H9 (cell line): Measurements from ENCODE around the gene CFHR2. TPM values are rescaled to one million over a fixed set of nuclear protein-coding genes. Genes with fewer than 3 reads are reported as not detected.

Source experiments
- DNase-seq: peaks from one replicate; pipeline ENCODE4 v3.0.0-alpha.2; 2017
- H2AFZ ChIP-seq: one replicate; pipeline ENCODE4 v1.6.1; 2013; ENCODE audit warnings: mild to moderate bottlenecking, low read length, control low read depth, moderate library complexity
- H2AK5ac ChIP-seq: 2 replicates; pipeline ENCODE4 v1.6.1; 2013; ENCODE audit warnings: low read length, control low read depth, mixed read lengths; ENCODE audit not compliant: insufficient read length
- H2BK120ac ChIP-seq: one replicate; pipeline ENCODE4 v1.6.1; 2013; ENCODE audit warnings: low read depth, mild to moderate bottlenecking, low read length, control low read depth, inconsistent platforms; ENCODE audit not compliant: poor library complexity, severe bottlenecking
- H2BK12ac ChIP-seq: 2 replicates; pipeline ENCODE4 v1.6.1; 2013; ENCODE audit warnings: low read length, control low read depth, mixed read lengths, low read depth; ENCODE audit not compliant: insufficient read length
- H2BK15ac ChIP-seq: 2 replicates; pipeline ENCODE4 v1.6.1; 2013; ENCODE audit warnings: low read depth, low read length, control low read depth
- H2BK20ac ChIP-seq: one replicate; pipeline ENCODE4 v1.6.1; 2013; ENCODE audit warnings: low read depth, mild to moderate bottlenecking, low read length, control low read depth, inconsistent platforms; ENCODE audit not compliant: poor library complexity, severe bottlenecking
- H2BK5ac ChIP-seq: 2 replicates; pipeline ENCODE4 v1.6.1; 2013; ENCODE audit warnings: low read length, control low read depth, mixed read lengths; ENCODE audit not compliant: insufficient read length
- H3K14ac ChIP-seq: 2 replicates; pipeline ENCODE4 v1.6.1; 2013; ENCODE audit warnings: low read length, control low read depth; ENCODE audit not compliant: insufficient read depth
- H3K18ac ChIP-seq: 2 replicates; pipeline ENCODE4 v1.6.1; 2013; ENCODE audit warnings: low read depth, mild to moderate bottlenecking, mixed read lengths, low read length, control low read depth; ENCODE audit not compliant: insufficient read length
- H3K23ac ChIP-seq: 2 replicates; pipeline ENCODE4 v1.6.1; 2013; ENCODE audit warnings: low read length, control low read depth, mixed read lengths, low read depth; ENCODE audit not compliant: insufficient read length
- H3K23me2 ChIP-seq: 2 replicates; pipeline ENCODE4 v1.6.1; 2013; ENCODE audit warnings: low read depth, mild to moderate bottlenecking, mixed read lengths, low read length, control low read depth; ENCODE audit not compliant: insufficient read length, poor library complexity, severe bottlenecking
- H3K27ac ChIP-seq: 2 replicates; pipeline ENCODE4 v1.5.1; 2013; ENCODE audit warnings: low read length, control low read depth, mixed read lengths, low read depth; ENCODE audit not compliant: insufficient read length
- H3K27me3 ChIP-seq: 2 replicates; pipeline ENCODE4 v1.6.1; 2013; ENCODE audit warnings: low read length, control low read depth, inconsistent platforms; ENCODE audit not compliant: insufficient read depth
- H3K4ac ChIP-seq: 2 replicates; pipeline ENCODE4 v1.6.1; 2013; ENCODE audit warnings: low read depth, mild to moderate bottlenecking, control low read depth, inconsistent platforms, low read length, moderate library complexity
- H3K4me1 ChIP-seq: 2 replicates; pipeline ENCODE4 v1.6.1; 2013; ENCODE audit warnings: low read length, control low read depth, inconsistent platforms; ENCODE audit not compliant: insufficient read depth
- H3K4me2 ChIP-seq: 2 replicates; pipeline ENCODE4 v1.6.1; 2013; ENCODE audit warnings: low read length, control low read depth, mixed read lengths; ENCODE audit not compliant: insufficient read length, insufficient read depth
- H3K56ac ChIP-seq: 2 replicates; pipeline ENCODE4 v1.6.1; 2013; ENCODE audit warnings: low read depth, mild to moderate bottlenecking, mixed read lengths, low read length, control low read depth; ENCODE audit not compliant: insufficient read length
- H3K79me1 ChIP-seq: 2 replicates; pipeline ENCODE4 v1.6.1; 2013; ENCODE audit warnings: low read depth, mild to moderate bottlenecking, moderate library complexity, low read length, control low read depth, inconsistent platforms; ENCODE audit not compliant: insufficient read depth, poor library complexity, severe bottlenecking
- H3K79me2 ChIP-seq: 2 replicates; pipeline ENCODE4 v1.6.1; 2013; ENCODE audit warnings: low read length, control low read depth, inconsistent platforms; ENCODE audit not compliant: insufficient read depth
- H3K9ac ChIP-seq: 2 replicates; pipeline ENCODE4 v1.6.1; 2013; ENCODE audit warnings: low read length, control low read depth, mixed read lengths; ENCODE audit not compliant: insufficient read length; ENCODE audit errors: extremely low read depth
- H3K9me3 ChIP-seq: one replicate; pipeline ENCODE4 v1.6.1; 2013; ENCODE audit warnings: low read depth, low read length, inconsistent platforms; ENCODE audit not compliant: control insufficient read depth
- H3T11ph ChIP-seq: one replicate; pipeline ENCODE4 v1.6.1; 2013; ENCODE audit warnings: mild to moderate bottlenecking, low read length, control low read depth, inconsistent platforms
- H4K20me1 ChIP-seq: one replicate; pipeline ENCODE4 v1.6.1; 2013; ENCODE audit not compliant: control insufficient read depth, insufficient read length, insufficient read depth
- H4K5ac ChIP-seq: 2 replicates; pipeline ENCODE4 v1.6.1; 2013; ENCODE audit warnings: low read depth, mild to moderate bottlenecking, mixed read lengths, low read length, control low read depth; ENCODE audit not compliant: insufficient read length
- H4K8ac ChIP-seq: replicated peaks from 2 replicates; pipeline ENCODE4 v1.6.1; 2013; ENCODE audit warnings: low read length, control low read depth, mixed read lengths, low read depth; ENCODE audit not compliant: insufficient read length
- H4K91ac ChIP-seq: 2 replicates; pipeline ENCODE4 v1.6.1; 2013; ENCODE audit warnings: low read depth, mild to moderate bottlenecking, moderate library complexity, mixed read lengths, low read length, control low read depth; ENCODE audit not compliant: insufficient read length
- H3K27ac Mint-ChIP-seq, 3 experiments: 2 replicates in 2 of 3; 3 replicates in 1 of 3; pipeline ENCODE4 v1.8.0; 2020 to 2021; ENCODE audit warnings: mixed read lengths in 3 of 3, mild to moderate bottlenecking in 1 of 3, moderate library complexity in 1 of 3
- H3K27me3 Mint-ChIP-seq: 2 replicates; pipeline ENCODE4 v1.8.0; 2021; ENCODE audit warnings: low read depth, mild to moderate bottlenecking, moderate library complexity, mixed read lengths
- H3K36me3 Mint-ChIP-seq, 3 experiments: 2 replicates in 2 of 3; 3 replicates in 1 of 3; pipeline ENCODE4 v1.8.0; 2020 to 2021; ENCODE audit warnings: low read depth in 3 of 3, mixed read lengths in 3 of 3; ENCODE audit not compliant: insufficient read depth in 1 of 3
- H3K4me1 Mint-ChIP-seq, 2 experiments: 2 replicates each; pipeline ENCODE4 v1.8.0; 2020; ENCODE audit warnings: mixed read lengths in 2 of 2
- H3K4me3 Mint-ChIP-seq, 2 experiments: 2 replicates in 1 of 2; 3 replicates in 1 of 2; pipeline ENCODE4 v1.8.0; 2020 to 2021; ENCODE audit warnings: mild to moderate bottlenecking in 2 of 2, mixed read lengths in 2 of 2, moderate library complexity in 1 of 2
- H3K9me3 Mint-ChIP-seq, 2 experiments: 2 replicates in 1 of 2; 3 replicates in 1 of 2; pipeline ENCODE4 v1.8.0; 2020; ENCODE audit warnings: mild to moderate bottlenecking in 2 of 2, mixed read lengths in 2 of 2, moderate library complexity in 1 of 2
- WGBS: extraction: QIAGEN DNeasy Blood & Tissue Kit; methylation state at CpG from one replicate; pipeline ENCODE4 v1.1.7; 2013; ENCODE audit warnings: missing lambda C conversion rate, low lambda C conversion rate, mixed read lengths; ENCODE audit not compliant: insufficient read length; ENCODE audit errors: extremely low coverage; 5-methylcytosine and 5-hydroxymethylcytosine counted together
- total RNA-seq: library from RNA; stranded (reverse); gene quantifications from 2 replicates; pipeline ENCODE4 v1.2.1, GENCODE V29; 2021
- TF ChIP-seq, protein P1 (sequence below): fragments of 200-600 bp; sonication (generic); conservative IDR thresholded peaks from 3 replicates; pipeline ENCODE4 v1.8.0; 2021; ENCODE audit warnings: antibody characterized with exemption, mild to moderate bottlenecking

Gene CFHR2
- total RNA-seq, 1 experiment from 2014 or later, result not detected

GRCh38 chr1:196951711-196952394, 8.3 kb downstream of the CFHR2 start:
- Histone ChIP-seq H3T11ph (no peak overlapping the region), H3K79me1 (no peaks in the 10 kb centered on the region), H4K8ac (no peak overlapping the region), H3K27ac (no peak overlapping the region), H3K18ac (no peak overlapping the region), H2BK12ac (no peak overlapping the region), H4K91ac (no peak overlapping the region), H3K4me1 (no peaks in the 10 kb centered on the region), H2BK20ac (no peak overlapping the region), H3K27me3 (no peaks in the 10 kb centered on the region), H2AK5ac (no peak overlapping the region), H3K23me2 (no peaks in the 10 kb centered on the region), H3K56ac (no peak overlapping the region), H3K14ac (no peak overlapping the region), H3K23ac (no peak overlapping the region), H4K5ac (no peak overlapping the region), H3K4me2 (no peak overlapping the region), H3K9ac (no peak overlapping the region), H3K4ac (no peak overlapping the region), H3K79me2 (no peaks in the 10 kb centered on the region), H3K9me3 (no peaks in the 10 kb centered on the region), H2BK15ac (no peak overlapping the region), H2BK120ac (no peak overlapping the region), H4K20me1 (no peaks in the 10 kb centered on the region), H2BK5ac (no peak overlapping the region), H2AFZ (no peak overlapping the region)
- TF ChIP-seq, protein P1, sequence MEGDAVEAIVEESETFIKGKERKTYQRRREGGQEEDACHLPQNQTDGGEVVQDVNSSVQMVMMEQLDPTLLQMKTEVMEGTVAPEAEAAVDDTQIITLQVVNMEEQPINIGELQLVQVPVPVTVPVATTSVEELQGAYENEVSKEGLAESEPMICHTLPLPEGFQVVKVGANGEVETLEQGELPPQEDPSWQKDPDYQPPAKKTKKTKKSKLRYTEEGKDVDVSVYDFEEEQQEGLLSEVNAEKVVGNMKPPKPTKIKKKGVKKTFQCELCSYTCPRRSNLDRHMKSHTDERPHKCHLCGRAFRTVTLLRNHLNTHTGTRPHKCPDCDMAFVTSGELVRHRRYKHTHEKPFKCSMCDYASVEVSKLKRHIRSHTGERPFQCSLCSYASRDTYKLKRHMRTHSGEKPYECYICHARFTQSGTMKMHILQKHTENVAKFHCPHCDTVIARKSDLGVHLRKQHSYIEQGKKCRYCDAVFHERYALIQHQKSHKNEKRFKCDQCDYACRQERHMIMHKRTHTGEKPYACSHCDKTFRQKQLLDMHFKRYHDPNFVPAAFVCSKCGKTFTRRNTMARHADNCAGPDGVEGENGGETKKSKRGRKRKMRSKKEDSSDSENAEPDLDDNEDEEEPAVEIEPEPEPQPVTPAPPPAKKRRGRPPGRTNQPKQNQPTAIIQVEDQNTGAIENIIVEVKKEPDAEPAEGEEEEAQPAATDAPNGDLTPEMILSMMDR, result no peak
- no CpG with 5 or more reads among the region's 2 CpGs for WGBS
- no peaks in the 10 kb centered on the region for H3K36me3 Mint-ChIP-seq
- H3K4me1 Mint-ChIP-seq, result no peaks in the 10 kb centered on the region; a peak in 2 of 4 replicates
- no peak for DNase-seq
- H3K9me3 Mint-ChIP-seq, result no peaks in the 10 kb centered on the region; a peak in 1 of 5 replicates
- H3K27me3 Mint-ChIP-seq, result no peaks in the 10 kb centered on the region
- no peak overlapping the region for H3K27ac Mint-ChIP-seq
- H3K4me3 Mint-ChIP-seq, result no peak overlapping the region
